ENCODE measurements around the gene OR10G3.
A peak's percentile ranks its signal among the peaks of the same experiment; 100 is the strongest.
"Not testable (repeated sequence)": the region's sequence is repeated elsewhere in the genome, so short reads cannot be mapped to it uniquely, and the experiment has no call there.

The OR10G3 gene

GRCh38 chr14:21579976-21580375, at the start of gene OR10G3:
OR10G3 (minus strand) TSS chr14:21580076; CDS start chr14:21570744, 9,332 bp downstream.
- no peak for DNase-seq

GRCh38 chr14:21626491-21627230, 46.8 kb upstream of the OR10G3 start:
- DNase-seq, result no peak

GRCh38 chr14:21617614-21618013, 37.7 kb upstream of the OR10G3 start:
- DNase-seq, result no peak

DNA sequence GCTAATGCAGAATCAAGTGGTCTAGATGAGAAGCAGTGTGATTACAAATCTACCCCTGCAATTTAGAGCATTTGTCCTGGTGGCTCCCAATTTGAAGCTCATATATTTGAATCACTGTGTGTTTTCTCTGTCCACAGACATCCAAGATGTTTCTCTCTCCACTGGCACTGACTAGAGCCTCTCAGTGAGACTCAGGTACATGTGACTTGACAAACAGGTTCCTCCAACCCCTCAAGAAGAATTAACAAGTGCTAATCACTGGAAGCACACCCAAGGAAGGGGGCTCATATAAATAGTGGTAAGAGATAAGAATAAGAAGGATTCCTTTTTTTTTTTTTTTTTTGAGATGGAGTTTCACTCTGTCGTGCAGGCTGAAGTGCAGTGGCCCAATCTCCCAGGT, 34.4 kb upstream of the OR10G3 start:
- DNase-seq, result no peak

- no peak for DNase-seq
These were observed 32.4 kb upstream of the OR10G3 start for GRCh38 chr14:21612324-21612723.

DNA sequence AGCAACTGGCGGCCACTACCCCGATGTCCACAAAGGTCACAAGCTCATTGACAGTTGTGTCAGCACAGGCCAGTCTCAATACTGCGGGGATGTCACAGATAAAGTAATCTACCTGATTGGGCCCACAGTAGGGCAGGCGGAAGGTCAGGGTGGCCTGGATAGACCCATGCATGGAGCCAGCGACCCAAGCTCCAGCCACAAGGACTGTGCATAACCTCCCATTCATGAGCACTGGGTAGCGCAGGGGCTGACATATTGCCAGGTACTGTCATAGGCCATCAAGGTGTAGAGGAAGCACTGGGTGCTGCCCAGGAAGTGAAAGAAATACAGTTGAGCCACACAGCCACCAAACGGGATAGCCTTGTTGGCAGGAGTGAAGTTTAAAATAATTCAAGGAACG, 22.3 kb upstream of the OR10G3 start:
- DNase-seq, result not testable (repeated sequence)

DNA sequence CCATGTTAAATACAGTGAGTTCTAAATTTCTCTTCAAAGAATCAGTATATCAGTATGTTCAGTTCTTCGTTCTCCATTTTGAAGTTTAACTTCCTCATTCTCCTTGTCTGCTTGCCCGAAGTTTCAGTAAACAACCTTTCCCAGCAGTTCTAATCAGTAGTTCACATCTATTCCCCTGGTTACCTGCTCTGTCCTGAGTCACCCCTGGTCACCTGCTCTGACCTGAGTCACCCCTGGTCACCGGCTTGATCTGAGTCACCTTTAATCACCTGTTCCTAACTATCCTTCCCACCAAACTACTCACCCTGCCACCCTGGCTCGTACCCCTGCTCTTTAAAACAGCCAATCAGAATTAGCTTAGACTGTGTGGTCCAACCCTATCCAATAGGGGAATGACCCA, 9.4 kb upstream of the OR10G3 start:
- no peak for DNase-seq

GRCh38 chr14:21575661-21576060, 4.2 kb downstream of the OR10G3 start:
- no peak for DNase-seq

GRCh38 chr14:21572604-21573003, 7.3 kb downstream of the OR10G3 start:
- DNase-seq, result no peak

DNA sequence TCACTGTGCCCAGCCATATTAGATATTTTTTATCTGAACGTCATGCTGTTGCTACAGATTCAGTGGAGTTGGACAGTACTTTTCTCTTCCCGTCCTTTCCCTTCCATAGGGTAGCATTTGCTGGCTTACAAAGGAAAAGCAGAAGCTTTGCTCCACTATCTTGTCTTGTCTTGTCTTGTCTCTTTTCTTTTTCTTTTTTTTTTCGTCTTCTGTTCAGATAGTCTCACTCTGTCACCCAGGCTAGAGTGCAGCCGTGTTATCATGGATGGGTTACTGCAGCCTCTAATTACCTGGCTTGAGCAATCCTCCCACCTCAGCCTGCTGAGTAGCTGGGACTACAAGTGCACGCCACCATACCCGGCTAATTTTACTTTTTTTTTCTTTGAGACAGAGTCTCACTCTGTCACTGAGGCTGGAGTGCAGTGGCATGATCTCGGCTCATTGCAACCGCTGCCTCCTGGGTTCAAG, 21.1 kb downstream of the OR10G3 start:
- DNase-seq, result no peak

DNA sequence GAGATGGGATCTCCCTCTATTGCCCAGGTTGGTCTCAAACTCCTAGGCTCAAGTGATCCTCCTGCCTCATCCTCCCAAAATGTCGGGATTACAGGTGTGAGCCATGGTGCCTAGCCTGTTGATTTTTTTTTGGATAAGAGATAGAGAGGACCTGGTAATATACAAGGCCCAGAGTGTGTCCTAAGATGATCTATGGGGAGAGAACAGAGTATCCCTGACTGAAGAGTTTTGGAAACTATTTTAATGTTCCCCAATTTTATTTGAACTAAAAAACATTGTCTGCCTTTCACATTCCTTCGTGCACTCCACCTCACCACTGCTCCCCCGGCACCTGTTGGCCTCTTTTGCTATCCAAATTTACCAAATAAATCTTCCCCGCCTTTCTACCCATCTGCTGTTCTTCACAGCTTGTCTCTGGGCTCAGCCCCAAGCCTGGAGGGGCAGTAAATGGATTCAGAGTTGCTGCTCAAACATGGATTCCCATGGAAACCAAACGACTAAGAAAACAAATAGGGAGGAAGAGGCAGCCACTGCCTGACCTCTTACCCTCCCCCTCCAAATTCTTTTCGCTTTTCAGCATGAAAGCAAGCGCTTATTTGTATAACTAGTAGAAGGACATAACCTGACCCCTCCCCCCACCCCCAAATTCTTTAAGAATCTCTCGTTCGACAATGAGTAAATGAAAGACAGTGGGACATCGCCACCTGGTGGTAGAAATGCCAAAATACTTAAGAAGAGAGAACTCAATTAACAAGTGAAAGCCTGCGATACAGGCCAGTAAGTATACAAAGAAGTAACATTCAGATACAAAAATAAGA, 22.6 kb downstream of the OR10G3 start:
- peak; percentile 92 for DNase-seq

GRCh38 chr14:21556378-21557083, 23.3 kb downstream of the OR10G3 start:
- no peak for DNase-seq

- DNase-seq, result no peak
These were observed 26.6 kb downstream of the OR10G3 start for GRCh38 chr14:21553266-21553665.

DNA sequence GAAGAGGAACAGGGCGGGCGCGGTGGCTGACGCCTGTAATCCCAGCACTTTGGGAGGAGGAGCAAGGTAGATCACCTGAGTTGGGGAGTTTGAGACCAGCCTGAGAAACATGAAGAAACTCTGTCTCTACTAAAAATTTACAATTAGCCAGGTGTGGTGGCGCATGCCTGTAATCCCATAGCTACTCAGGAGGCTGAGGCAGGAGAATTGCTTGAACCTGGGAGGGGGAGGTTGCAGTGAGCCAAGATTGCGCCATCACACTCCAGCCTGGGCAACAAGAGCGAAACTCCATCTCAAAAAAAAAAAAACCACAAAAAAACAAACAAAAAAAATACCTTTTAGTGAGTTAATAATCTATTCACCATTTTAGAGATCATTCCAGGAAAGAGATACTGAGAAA, 35.3 kb downstream of the OR10G3 start:
- DNase-seq, result not testable (repeated sequence)

- DNase-seq, result no peak
These were observed 35.9 kb downstream of the OR10G3 start for GRCh38 chr14:21543963-21544362.

DNA sequence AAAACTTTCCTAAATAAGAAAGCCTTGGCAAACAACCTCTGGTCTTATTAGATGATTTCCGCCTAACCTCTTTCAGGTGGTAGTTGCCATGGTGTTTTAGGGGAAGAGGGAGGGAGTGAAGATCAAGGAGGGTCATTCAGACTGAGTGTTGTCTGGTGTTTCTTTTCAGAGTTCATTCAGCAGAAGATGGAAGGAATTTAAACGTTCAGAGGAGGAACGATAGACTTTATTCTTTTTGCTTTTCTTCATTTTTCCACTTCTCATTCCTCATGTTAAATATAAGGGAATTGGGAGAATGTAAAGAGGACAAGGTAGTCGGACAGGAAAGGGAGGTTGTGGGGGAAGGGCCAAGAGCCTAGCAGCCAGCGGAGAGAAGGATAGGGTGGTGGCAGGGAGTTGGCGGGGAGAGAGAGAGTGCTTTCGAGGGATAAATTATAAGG, 36.3 kb downstream of the OR10G3 start:
- DNase-seq, result no peak

GRCh38 chr14:21541413-21542074, 38.3 kb downstream of the OR10G3 start:
- DNase-seq, result no peak

DNA sequence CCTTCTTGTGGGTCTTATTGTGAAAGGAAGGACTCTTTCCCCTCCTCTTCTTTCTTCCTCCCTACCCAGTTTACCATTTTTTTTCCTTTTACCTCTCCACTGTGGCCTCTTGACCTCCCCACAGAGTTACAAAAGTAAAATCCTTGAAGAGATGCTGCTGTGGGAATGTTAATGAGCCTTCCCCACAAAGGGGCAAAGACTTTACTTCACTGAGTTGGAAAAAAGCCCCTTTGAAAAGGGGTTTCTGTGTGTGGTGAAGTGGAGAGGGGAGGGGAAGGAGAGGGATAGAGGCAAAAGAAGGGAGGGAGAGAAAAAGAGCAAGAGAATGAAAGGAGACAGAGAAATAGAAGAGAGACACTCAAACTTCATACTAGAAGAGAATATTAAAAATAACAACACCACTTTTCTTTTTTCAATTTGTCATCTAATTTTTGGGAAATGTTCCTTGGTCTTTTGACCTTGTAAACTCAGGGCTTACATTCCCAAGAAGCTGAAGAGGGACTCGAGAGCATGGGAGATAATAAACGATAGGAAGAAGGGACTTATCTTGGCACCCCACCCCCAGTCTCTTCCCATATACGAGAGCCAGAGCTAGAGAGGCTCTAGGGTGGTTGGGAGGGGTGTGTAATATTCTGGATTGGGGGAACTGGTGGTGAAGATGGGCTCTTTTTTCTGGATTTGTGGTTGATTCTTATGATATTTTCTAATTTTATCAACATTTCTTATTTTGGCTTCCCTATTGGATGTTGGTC, 40.5 kb downstream of the OR10G3 start:
- DNase-seq, result no peak

DNA sequence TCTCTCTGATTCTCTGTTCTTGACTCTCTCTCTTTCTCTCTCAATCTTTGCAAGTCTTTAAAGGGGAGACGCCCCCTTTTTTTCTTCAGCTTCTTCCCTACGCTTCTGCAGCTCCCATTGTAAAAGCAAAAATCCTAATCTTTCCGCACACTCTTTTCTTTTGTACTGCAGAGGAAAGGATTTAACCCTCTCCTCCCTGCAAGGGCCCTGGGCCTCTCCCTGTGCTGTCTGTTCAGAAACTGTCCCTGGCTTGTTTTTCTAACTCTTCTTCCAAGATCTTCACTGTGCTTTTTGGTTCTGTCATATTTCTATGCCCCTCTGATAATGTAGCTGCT, 42.8 kb downstream of the OR10G3 start:
- no peak for DNase-seq

GRCh38 chr14:21536418-21537089, 43.3 kb downstream of the OR10G3 start:
- no peak for DNase-seq

DNA sequence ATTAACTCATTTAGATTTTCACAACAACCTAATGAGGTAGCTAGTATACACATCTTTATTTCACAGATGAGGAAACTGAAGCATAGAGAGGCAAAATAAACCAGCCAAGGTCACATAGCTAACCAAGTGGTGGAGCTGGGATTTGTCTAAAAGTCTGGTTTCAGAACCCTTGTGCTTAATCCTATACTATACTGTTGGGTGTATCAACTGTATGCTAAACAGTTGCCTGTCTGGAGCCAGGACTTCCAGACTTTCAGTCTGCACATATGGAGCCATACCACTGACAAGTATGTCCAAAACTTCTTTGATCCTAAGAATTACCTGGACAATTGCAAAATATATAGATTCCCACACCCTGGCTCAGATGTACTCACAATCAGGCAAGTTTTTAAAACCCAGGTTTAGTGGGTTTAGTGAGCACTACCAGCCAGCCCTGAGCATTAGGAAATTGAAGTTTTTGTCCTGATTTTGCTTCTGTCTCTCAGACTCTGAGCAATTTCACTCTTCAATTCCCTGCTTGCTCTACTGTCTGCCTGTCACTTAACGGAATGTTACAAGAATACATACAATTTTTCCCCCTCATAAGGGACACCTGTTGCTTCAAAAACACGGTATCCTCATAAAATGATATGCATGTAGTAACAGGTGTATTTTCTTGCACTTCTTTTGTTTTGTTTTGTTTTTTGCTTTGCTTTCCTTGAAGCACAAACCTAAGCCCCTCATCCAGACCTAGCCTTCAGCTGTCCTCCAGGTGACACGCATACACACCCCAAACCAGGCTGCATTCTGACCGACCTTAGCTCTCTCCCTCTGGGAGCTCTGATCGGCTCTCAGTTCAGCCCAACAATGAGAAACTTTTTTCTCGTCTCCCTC, 44.1 kb downstream of the OR10G3 start:
- DNase-seq, result no peak
